Measurements from ENCODE around the gene SMARCA2.
A peak's percentile ranks its signal among the peaks of the same experiment; 100 is the strongest.

The SMARCA2 gene

GRCh38 chr9:2039294-2040180, 24.4 kb downstream of the SMARCA2 start:
- 83% methylated on average over 20 of the region's 20 CpGs for WGBS, 2 experiments

GRCh38 chr9:2040828-2041227, 25.7 kb downstream of the SMARCA2 start:
- no peaks in the 10 kb centered on the region for H3K36me3 ChIP-seq (ENCODE audit: control insufficient read depth, insufficient read depth, low read length)

More at GRCh38 chr9:2039294-2040180, 24.4 kb downstream of the SMARCA2 start:
- H3K27me3 ChIP-seq (ENCODE audit: control insufficient read depth, insufficient read depth, low read length, poor library complexity, severe bottlenecking) = peaks cover 5% of the 10 kb centered on the region
- H3K36me3 ChIP-seq (ENCODE audit: control insufficient read depth, insufficient read depth, low read length) = no peaks in the 10 kb centered on the region
- H3K4me1 ChIP-seq (ENCODE audit: control insufficient read depth, insufficient read depth, low read length) = no peaks in the 10 kb centered on the region
- H3K27ac ChIP-seq (ENCODE audit: insufficient read depth, low read depth, low read length, poor library complexity, severe bottlenecking) = no peak overlapping the region
- H3K9me3 ChIP-seq (ENCODE audit: control insufficient read depth, low read length) = no peaks in the 10 kb centered on the region
- H3K4me3 ChIP-seq (ENCODE audit: insufficient read depth, low read depth, low read length) = no peak overlapping the region

GRCh38 chr9:2041736-2042135, 26.6 kb downstream of the SMARCA2 start:
- Histone ChIP-seq H3K27ac (ENCODE audit: insufficient read depth, low read depth, low read length, poor library complexity, severe bottlenecking) (no peak overlapping the region), H3K4me1 (ENCODE audit: control insufficient read depth, insufficient read depth, low read length) (no peaks in the 10 kb centered on the region), H3K4me3 (ENCODE audit: insufficient read depth, low read depth, low read length) (no peak overlapping the region), H3K9me3 (ENCODE audit: control insufficient read depth, low read length) (no peaks in the 10 kb centered on the region), H3K27me3 (ENCODE audit: control insufficient read depth, insufficient read depth, low read length, poor library complexity, severe bottlenecking) (peaks cover 26% of the 10 kb centered on the region), H3K36me3 (ENCODE audit: control insufficient read depth, insufficient read depth, low read length) (no peaks in the 10 kb centered on the region)
- 92 to 95% methylated on average over 2 of the region's 2 CpGs for WGBS, 2 experiments

More at GRCh38 chr9:2040828-2041227, 25.7 kb downstream of the SMARCA2 start:
- Histone ChIP-seq H3K4me1 (ENCODE audit: control insufficient read depth, insufficient read depth, low read length) (no peaks in the 10 kb centered on the region), H3K27ac (ENCODE audit: insufficient read depth, low read depth, low read length, poor library complexity, severe bottlenecking) (no peak overlapping the region), H3K9me3 (ENCODE audit: control insufficient read depth, low read length) (no peaks in the 10 kb centered on the region), H3K4me3 (ENCODE audit: insufficient read depth, low read depth, low read length) (no peak overlapping the region), H3K27me3 (ENCODE audit: control insufficient read depth, insufficient read depth, low read length, poor library complexity, severe bottlenecking) (peaks cover 17% of the 10 kb centered on the region)
- 90 to 95% methylated on average over 2 to 3 of the region's 3 CpGs for WGBS, 2 experiments

GRCh38 chr9:2043243-2043642, 28.1 kb downstream of the SMARCA2 start:
- H3K4me3 ChIP-seq (ENCODE audit: insufficient read depth, low read depth, low read length) = no peak overlapping the region
- H3K4me1 ChIP-seq (ENCODE audit: control insufficient read depth, insufficient read depth, low read length) = no peaks in the 10 kb centered on the region
- peaks cover 41% of the 10 kb centered on the region for H3K27me3 ChIP-seq (ENCODE audit: control insufficient read depth, insufficient read depth, low read length, poor library complexity, severe bottlenecking)
- 90 to 96% methylated on average over 4 of the region's 4 CpGs for WGBS, 2 experiments
- no peak overlapping the region for H3K27ac ChIP-seq (ENCODE audit: insufficient read depth, low read depth, low read length, poor library complexity, severe bottlenecking)
- no peaks in the 10 kb centered on the region for H3K36me3 ChIP-seq (ENCODE audit: control insufficient read depth, insufficient read depth, low read length)
- H3K9me3 ChIP-seq (ENCODE audit: control insufficient read depth, low read length) = no peaks in the 10 kb centered on the region

GRCh38 chr9:2043881-2044462, 28.8 kb downstream of the SMARCA2 start:
- no peak overlapping the region for H3K4me3 ChIP-seq (ENCODE audit: insufficient read depth, low read depth, low read length)
- WGBS, 2 experiments = 87 to 90% methylated on average over 12 of the region's 12 CpGs
- no peaks in the 10 kb centered on the region for H3K9me3 ChIP-seq (ENCODE audit: control insufficient read depth, low read length)
- H3K4me1 ChIP-seq (ENCODE audit: control insufficient read depth, insufficient read depth, low read length) = no peaks in the 10 kb centered on the region
- H3K36me3 ChIP-seq (ENCODE audit: control insufficient read depth, insufficient read depth, low read length) = no peaks in the 10 kb centered on the region
- no peak overlapping the region for H3K27ac ChIP-seq (ENCODE audit: insufficient read depth, low read depth, low read length, poor library complexity, severe bottlenecking)
- peaks cover 48% of the 10 kb centered on the region for H3K27me3 ChIP-seq (ENCODE audit: control insufficient read depth, insufficient read depth, low read length, poor library complexity, severe bottlenecking)

- no peaks in the 10 kb centered on the region for H3K4me1 ChIP-seq (ENCODE audit: control insufficient read depth, insufficient read depth, low read length)
- peak overlapping the region; percentile 27 for H3K4me3 ChIP-seq (ENCODE audit: insufficient read depth, low read depth, low read length)
- no peaks in the 10 kb centered on the region for H3K36me3 ChIP-seq (ENCODE audit: control insufficient read depth, insufficient read depth, low read length)
- 4 to 5% methylated on average over 54 of the region's 54 CpGs for WGBS, 2 experiments
- H3K9me3 ChIP-seq (ENCODE audit: control insufficient read depth, low read length) = no peaks in the 10 kb centered on the region
- peaks cover 65% of the 10 kb centered on the region for H3K27me3 ChIP-seq (ENCODE audit: control insufficient read depth, insufficient read depth, low read length, poor library complexity, severe bottlenecking)
- no peak overlapping the region for H3K27ac ChIP-seq (ENCODE audit: insufficient read depth, low read depth, low read length, poor library complexity, severe bottlenecking)
Measured at GRCh38 chr9:2047144-2047671, 32.1 kb downstream of the SMARCA2 start.

- Histone ChIP-seq H3K4me3 (ENCODE audit: insufficient read depth, low read depth, low read length) (no peak overlapping the region), H3K27me3 (ENCODE audit: control insufficient read depth, insufficient read depth, low read length, poor library complexity, severe bottlenecking) (peaks cover 65% of the 10 kb centered on the region), H3K27ac (ENCODE audit: insufficient read depth, low read depth, low read length, poor library complexity, severe bottlenecking) (no peak overlapping the region), H3K36me3 (ENCODE audit: control insufficient read depth, insufficient read depth, low read length) (no peaks in the 10 kb centered on the region), H3K9me3 (ENCODE audit: control insufficient read depth, low read length) (no peaks in the 10 kb centered on the region), H3K4me1 (ENCODE audit: control insufficient read depth, insufficient read depth, low read length) (no peaks in the 10 kb centered on the region)
- 64 to 67% methylated on average over 5 of the region's 5 CpGs for WGBS, 2 experiments
Measured at GRCh38 chr9:2047916-2048315, 32.8 kb downstream of the SMARCA2 start.

- Histone ChIP-seq H3K27ac (ENCODE audit: insufficient read depth, low read depth, low read length, poor library complexity, severe bottlenecking) (no peak overlapping the region), H3K36me3 (ENCODE audit: control insufficient read depth, insufficient read depth, low read length) (no peaks in the 10 kb centered on the region), H3K27me3 (ENCODE audit: control insufficient read depth, insufficient read depth, low read length, poor library complexity, severe bottlenecking) (peaks cover 53% of the 10 kb centered on the region), H3K4me1 (ENCODE audit: control insufficient read depth, insufficient read depth, low read length) (no peaks in the 10 kb centered on the region), H3K9me3 (ENCODE audit: control insufficient read depth, low read length) (no peaks in the 10 kb centered on the region), H3K4me3 (ENCODE audit: insufficient read depth, low read depth, low read length) (no peak overlapping the region)
- WGBS, 2 experiments = 91 to 94% methylated on average over 2 to 3 of the region's 3 CpGs
Measured at GRCh38 chr9:2050236-2050635, 35.1 kb downstream of the SMARCA2 start.

GRCh38 chr9:2053883-2054845, 39.0 kb downstream of the SMARCA2 start:
- no peaks in the 10 kb centered on the region for H3K9me3 ChIP-seq (ENCODE audit: control insufficient read depth, low read length)
- no peaks in the 10 kb centered on the region for H3K36me3 ChIP-seq (ENCODE audit: control insufficient read depth, insufficient read depth, low read length)
- 93% methylated on average over 9 to 10 of the region's 10 CpGs for WGBS, 2 experiments
- H3K27ac ChIP-seq (ENCODE audit: insufficient read depth, low read depth, low read length, poor library complexity, severe bottlenecking) = no peak overlapping the region
- H3K27me3 ChIP-seq (ENCODE audit: control insufficient read depth, insufficient read depth, low read length, poor library complexity, severe bottlenecking) = peaks cover 15% of the 10 kb centered on the region
- H3K4me1 ChIP-seq (ENCODE audit: control insufficient read depth, insufficient read depth, low read length) = no peaks in the 10 kb centered on the region
- no peak overlapping the region for H3K4me3 ChIP-seq (ENCODE audit: insufficient read depth, low read depth, low read length)

Measured in ectodermal cell (in vitro differentiated cells).